GM18873 (cell line): ENCODE results near the gene GPC6.
"Not testable (repeated sequence)": the region's sequence is repeated elsewhere in the genome, so short reads cannot be mapped to it uniquely, and the experiment has no call there.

ENCODE experiments used
- ATAC-seq: cut with Tn5 transposase; IDR thresholded peaks from one replicate; pipeline ENCODE4 v1.9.1; 2021; ENCODE audit warnings: mild to moderate bottlenecking, moderate library complexity, moderate number of reproducible peaks; ENCODE audit not compliant: unreplicated experiment, low FRiP score

The GPC6 gene

GRCh38 chr13:94291631-94292322, 1065.2 kb downstream of the GPC6 start:
- ATAC-seq, result no peak

GRCh38 chr13:94292323-94292640, 1065.7 kb downstream of the GPC6 start:
- ATAC-seq, result no peak

GRCh38 chr13:94296471-94296870, 1069.9 kb downstream of the GPC6 start:
- ATAC-seq, result no peak

- no peak for ATAC-seq
Measured at GRCh38 chr13:94298346-94298745, 1071.7 kb downstream of the GPC6 start.

- no peak for ATAC-seq
Measured at GRCh38 chr13:94300401-94300800, 1073.8 kb downstream of the GPC6 start.

- no peak for ATAC-seq
Measured at GRCh38 chr13:94301487-94301886, 1074.9 kb downstream of the GPC6 start.

GRCh38 chr13:94302847-94303565, 1076.4 kb downstream of the GPC6 start:
- not testable (repeated sequence) for ATAC-seq

- no peak for ATAC-seq
Measured at GRCh38 chr13:94303644-94304174, 1077.1 kb downstream of the GPC6 start.

- ATAC-seq, result no peak
Measured at GRCh38 chr13:94305033-94305432, 1078.4 kb downstream of the GPC6 start.

- ATAC-seq, result no peak
Measured at GRCh38 chr13:94305463-94305862, 1078.9 kb downstream of the GPC6 start.

GRCh38 chr13:94305934-94306333, 1079.3 kb downstream of the GPC6 start:
- no peak for ATAC-seq

- no peak for ATAC-seq
Measured at GRCh38 chr13:94308832-94309231, 1082.2 kb downstream of the GPC6 start.

GRCh38 chr13:94309576-94309975, 1083.0 kb downstream of the GPC6 start:
- ATAC-seq, result no peak

GRCh38 chr13:94309997-94310855, 1083.6 kb downstream of the GPC6 start:
- no peak for ATAC-seq

- ATAC-seq, result no peak
Measured at GRCh38 chr13:94311893-94312292, 1085.3 kb downstream of the GPC6 start.

- ATAC-seq, result peak; percentile 45
Measured at GRCh38 chr13:94312511-94313216, 1086.1 kb downstream of the GPC6 start.

GRCh38 chr13:94313321-94313910, 1086.8 kb downstream of the GPC6 start:
- ATAC-seq, result no peak

GRCh38 chr13:94313926-94314325, 1087.3 kb downstream of the GPC6 start:
- ATAC-seq, result no peak

- ATAC-seq, result no peak
Measured at GRCh38 chr13:94315188-94315587, 1088.6 kb downstream of the GPC6 start.

GRCh38 chr13:94317063-94317491, 1090.5 kb downstream of the GPC6 start:
- no peak for ATAC-seq
